GM12878 (cell line): ENCODE measurements around the gene CC2D2B.

Source experiments
- BHLHE40 ChIP-seq, 2 experiments: fragments of 450-650 bp in 1 of 2; IDR thresholded peaks; 2 replicates each; pipeline ENCODE4 v1.6.1; 2011 to 2017; ENCODE audit warnings: low read depth in 2 of 2, borderline replicate concordance in 1 of 2, improper control_type of control experiment in 1 of 2, low read length in 1 of 2, mild to moderate bottlenecking in 1 of 2
- CTCF ChIP-seq, 3 experiments: IDR thresholded peaks in 2 of 3; conservative IDR thresholded peaks in 1 of 3; 2 replicates each; pipeline ENCODE4 v1.5.1; 2011; ENCODE audit warnings: low read depth in 3 of 3, low read length in 3 of 3, mild to moderate bottlenecking in 3 of 3, control low read depth in 2 of 3, moderate library complexity in 2 of 3, inconsistent platforms in 1 of 3, mixed read lengths in 1 of 3; ENCODE audit not compliant: control insufficient read depth in 2 of 3, insufficient read depth in 1 of 3; ENCODE audit errors: extremely low read depth in 1 of 3
- EZH2 ChIP-seq: IDR thresholded peaks from 2 replicates; pipeline ENCODE4 v1.6.1; 2012; ENCODE audit warnings: low read depth, mild to moderate bottlenecking, control low read depth, inconsistent platforms, low read length, borderline replicate concordance; ENCODE audit not compliant: control insufficient read depth
- IRF3 ChIP-seq: fragments of 450-650 bp; IDR thresholded peaks from 2 replicates; pipeline ENCODE4 v1.6.1; 2014; ENCODE audit warnings: mild to moderate bottlenecking
- MAX ChIP-seq: IDR thresholded peaks from 2 replicates; pipeline ENCODE4 v1.6.1; 2012; ENCODE audit warnings: low read depth, low read length, improper control_type of control experiment
- NR2C1 ChIP-seq: fragments of 450-650 bp; IDR thresholded peaks from 2 replicates; pipeline ENCODE4 v1.6.1; 2017; ENCODE audit warnings: antibody characterized with exemption, mild to moderate bottlenecking, moderate library complexity
- POLR2A ChIP-seq: IDR thresholded peaks from 2 replicates; pipeline ENCODE4 v1.6.1; 2011; ENCODE audit warnings: low read depth, mild to moderate bottlenecking, low read length
- POLR2AphosphoS5 ChIP-seq: IDR thresholded peaks from 2 replicates; pipeline ENCODE4 v1.6.1; 2011; ENCODE audit warnings: mild to moderate bottlenecking, low read length, inconsistent platforms
- RAD51 ChIP-seq: fragments of 450-650 bp; IDR thresholded peaks from 2 replicates; pipeline ENCODE4 v1.6.1; 2016; ENCODE audit warnings: moderate library complexity, mild to moderate bottlenecking, inconsistent platforms
- REST ChIP-seq: IDR thresholded peaks from 2 replicates; pipeline ENCODE4 v1.6.1; 2012; ENCODE audit warnings: mild to moderate bottlenecking, low read depth, low read length
- SKIL ChIP-seq: fragments of 450-650 bp; IDR thresholded peaks from 2 replicates; pipeline ENCODE4 v1.6.1; 2017; ENCODE audit warnings: mild to moderate bottlenecking, low read depth, inconsistent platforms; ENCODE audit not compliant: poor library complexity, severe bottlenecking
- USF1 ChIP-seq: IDR thresholded peaks from 2 replicates; pipeline ENCODE4 v1.6.1; 2011; ENCODE audit warnings: borderline replicate concordance, low read depth, mild to moderate bottlenecking, moderate library complexity, mixed read lengths, low read length; ENCODE audit not compliant: insufficient read depth; ENCODE audit errors: extremely low read length

- TF ChIP-seq IRF3 (no peak), POLR2A (no peak; the same call in 1 of the 2 replicates), BHLHE40 (IDR thresholded peaks at IDR 0.05; ENCODE audit: borderline replicate concordance in 1 of 2, low read depth in 2 of 2, low read length in 1 of 2) (no peak), USF1 (no peak), SKIL (no peak), RAD51 (no peak), EZH2 (no peak), NR2C1 (no peak), MAX (no peak), REST (no peak), POLR2AphosphoS5 (peak; percentile 57), CTCF (IDR thresholded peaks at IDR 0.05 in 2 of 3, conservative IDR thresholded peaks at IDR 0.05 in 1 of 3; ENCODE audit: control insufficient read depth in 2 of 3, extremely low read depth in 1 of 3, insufficient read depth in 1 of 3, low read depth in 3 of 3, low read length in 3 of 3) (no peak)
Observed at GRCh38 chr10:95872158-95872711, 35.5 kb upstream of the CC2D2B start.
